ENCODE measurements around the gene RPL41.
A peak's percentile ranks its signal among the peaks of the same experiment; 100 is the strongest.
"Not testable (repeated sequence)": the region's sequence is repeated elsewhere in the genome, so short reads cannot be mapped to it uniquely, and the experiment has no call there.

RPL41 gene

GRCh38 chr12:56116267-56117081 lies at the start of gene RPL41:
Gene RPL41 (plus strand): TSS chr12:56116633.
- H3F3A ChIP-seq (ENCODE audit: insufficient read depth, low read length), result peaks cover 66% of the 10 kb centered on the region
- peak within 1 kb of the TSS; percentile 74 for H3K4me2 ChIP-seq (ENCODE audit: low read depth, low read length)
- H3K9ac ChIP-seq (ENCODE audit: low read length), result peak within 1 kb of the TSS; percentile 90
- H2AFZ ChIP-seq (ENCODE audit: low read length), result peak within 1 kb of the TSS; percentile 79
- H3K9me3 ChIP-seq (replicated peaks; ENCODE audit: insufficient read depth, low read length), result no peaks in the 10 kb centered on the region
- H3K9me2 ChIP-seq (replicated peaks; ENCODE audit: insufficient read depth, low read length), result no peaks in the 10 kb centered on the region
- H4K20me1 ChIP-seq (ENCODE audit: insufficient read depth, low read length), result no peaks in the 10 kb centered on the region
- H3K27ac ChIP-seq (ENCODE audit: low read length), result peak within 1 kb of the TSS; percentile 89
- H3K4me3 ChIP-seq (ENCODE audit: low read length), result peak within 1 kb of the TSS; percentile 77
- peaks cover 32% of the 10 kb centered on the region for H3K79me2 ChIP-seq (ENCODE audit: low read length)
- peaks cover 9% of the 10 kb centered on the region; the same call in 1 of the 2 replicates for H3K36me3 ChIP-seq (replicated peaks; ENCODE audit: insufficient read depth, low read length)
- H3K27me3 ChIP-seq (replicated peaks; ENCODE audit: insufficient read depth, low read length), result no peaks in the 10 kb centered on the region
- no peak for TF ChIP-seq CTCF (IDR thresholded peaks at IDR 0.05; ENCODE audit: low read length)
- no peak for TF ChIP-seq EZH2phosphoT487 (IDR thresholded peaks at IDR 0.05; ENCODE audit: low read length)
- H3K4me1 ChIP-seq (ENCODE audit: low read length), result peaks cover 12% of the 10 kb centered on the region
- peak; percentile 93 for DNase-seq

GRCh38 chr12:56071648-56072047 lies 44.8 kb upstream of the RPL41 start:
- Histone ChIP-seq H3K27ac (ENCODE audit: low read length) (no peak overlapping the region), H4K20me1 (ENCODE audit: insufficient read depth, low read length) (no peaks in the 10 kb centered on the region), H3K36me3 (replicated peaks; ENCODE audit: insufficient read depth, low read length) (no peaks in the 10 kb centered on the region), H3K9me3 (replicated peaks; ENCODE audit: insufficient read depth, low read length) (no peaks in the 10 kb centered on the region), H2AFZ (ENCODE audit: low read length) (no peak overlapping the region), H3K9ac (ENCODE audit: low read length) (no peak overlapping the region), H3K4me2 (ENCODE audit: low read depth, low read length) (no peak overlapping the region), H3K9me2 (replicated peaks; ENCODE audit: insufficient read depth, low read length) (no peaks in the 10 kb centered on the region), H3K4me1 (ENCODE audit: low read length) (no peaks in the 10 kb centered on the region), H3F3A (ENCODE audit: insufficient read depth, low read length) (no peaks in the 10 kb centered on the region), H3K79me2 (ENCODE audit: low read length) (no peaks in the 10 kb centered on the region), H3K4me3 (ENCODE audit: low read length) (no peak overlapping the region), H3K27me3 (replicated peaks; ENCODE audit: insufficient read depth, low read length) (no peaks in the 10 kb centered on the region)
- no peak for TF ChIP-seq CTCF (IDR thresholded peaks at IDR 0.05; ENCODE audit: low read length)
- no peak for TF ChIP-seq EZH2 (optimal IDR thresholded peaks at IDR 0.05; ENCODE audit: low read depth, low read length)
- DNase-seq, result no peak

- no peaks in the 10 kb centered on the region for H3K9me2 ChIP-seq (replicated peaks; ENCODE audit: insufficient read depth, low read length)
- no peak for TF ChIP-seq EZH2phosphoT487 (IDR thresholded peaks at IDR 0.05; ENCODE audit: low read length)
- no peak for TF ChIP-seq EZH2 (optimal IDR thresholded peaks at IDR 0.05; ENCODE audit: low read depth, low read length)
- TF ChIP-seq CTCF (IDR thresholded peaks at IDR 0.05; ENCODE audit: low read length), result no peak
These were observed 42.0 kb upstream of the RPL41 start for GRCh38 chr12:56074396-56074795.

GRCh38 chr12:56077966-56078365 lies 38.5 kb upstream of the RPL41 start:
- H2AFZ ChIP-seq (ENCODE audit: low read length); H3K79me2 ChIP-seq (ENCODE audit: low read length); H3K27ac ChIP-seq (ENCODE audit: low read length): not testable (repeated sequence)

More at GRCh38 chr12:56074396-56074795, 42.0 kb upstream of the RPL41 start:
- no peaks in the 10 kb centered on the region for H3K9me3 ChIP-seq (replicated peaks; ENCODE audit: insufficient read depth, low read length)
- no peaks in the 10 kb centered on the region for H3K36me3 ChIP-seq (replicated peaks; ENCODE audit: insufficient read depth, low read length)
- H3K4me2 ChIP-seq (ENCODE audit: low read depth, low read length), result no peak overlapping the region
- no peak overlapping the region for H3K4me3 ChIP-seq (ENCODE audit: low read length)
- H2AFZ ChIP-seq (ENCODE audit: low read length), result no peak overlapping the region
- H3K27ac ChIP-seq (ENCODE audit: low read length), result no peak overlapping the region
- peaks cover 8% of the 10 kb centered on the region for H3F3A ChIP-seq (ENCODE audit: insufficient read depth, low read length)
- H3K27me3 ChIP-seq (replicated peaks; ENCODE audit: insufficient read depth, low read length), result no peaks in the 10 kb centered on the region
- DNase-seq, result no peak
- H3K9ac ChIP-seq (ENCODE audit: low read length), result no peak overlapping the region
- no peaks in the 10 kb centered on the region for H3K79me2 ChIP-seq (ENCODE audit: low read length)
- no peaks in the 10 kb centered on the region for H3K4me1 ChIP-seq (ENCODE audit: low read length)
- no peaks in the 10 kb centered on the region for H4K20me1 ChIP-seq (ENCODE audit: insufficient read depth, low read length)

More at GRCh38 chr12:56077966-56078365, 38.5 kb upstream of the RPL41 start:
- not testable (repeated sequence) for H3K9ac ChIP-seq (ENCODE audit: low read length); H3K36me3 ChIP-seq (replicated peaks; ENCODE audit: insufficient read depth, low read length); H3K4me2 ChIP-seq (ENCODE audit: low read depth, low read length); H3K4me3 ChIP-seq (ENCODE audit: low read length); H3K4me1 ChIP-seq (ENCODE audit: low read length); H3F3A ChIP-seq (ENCODE audit: insufficient read depth, low read length); H3K9me3 ChIP-seq (replicated peaks; ENCODE audit: insufficient read depth, low read length); H4K20me1 ChIP-seq (ENCODE audit: insufficient read depth, low read length); H3K9me2 ChIP-seq (replicated peaks; ENCODE audit: insufficient read depth, low read length); DNase-seq
- H3K27me3 ChIP-seq (replicated peaks; ENCODE audit: insufficient read depth, low read length), result peaks cover 23% of the 10 kb centered on the region
